H9 (cell line): ENCODE measurements around the gene CA11. TPM values are rescaled to one million over a fixed set of nuclear protein-coding genes. Genes with fewer than 3 reads are reported as not detected.
A peak's percentile ranks its signal among the peaks of the same experiment; 100 is the strongest.

Source experiments
- DNase-seq: peaks from one replicate; pipeline ENCODE4 v3.0.0-alpha.2; 2017
- H2AFZ ChIP-seq: one replicate; pipeline ENCODE4 v1.6.1; 2013; ENCODE audit warnings: mild to moderate bottlenecking, low read length, control low read depth, moderate library complexity
- H2AK5ac ChIP-seq: 2 replicates; pipeline ENCODE4 v1.6.1; 2013; ENCODE audit warnings: low read length, control low read depth, mixed read lengths; ENCODE audit not compliant: insufficient read length
- H2BK120ac ChIP-seq: one replicate; pipeline ENCODE4 v1.6.1; 2013; ENCODE audit warnings: low read depth, mild to moderate bottlenecking, low read length, control low read depth, inconsistent platforms; ENCODE audit not compliant: poor library complexity, severe bottlenecking
- H2BK12ac ChIP-seq: 2 replicates; pipeline ENCODE4 v1.6.1; 2013; ENCODE audit warnings: low read length, control low read depth, mixed read lengths, low read depth; ENCODE audit not compliant: insufficient read length
- H2BK15ac ChIP-seq: 2 replicates; pipeline ENCODE4 v1.6.1; 2013; ENCODE audit warnings: low read depth, low read length, control low read depth
- H2BK20ac ChIP-seq: one replicate; pipeline ENCODE4 v1.6.1; 2013; ENCODE audit warnings: low read depth, mild to moderate bottlenecking, low read length, control low read depth, inconsistent platforms; ENCODE audit not compliant: poor library complexity, severe bottlenecking
- H2BK5ac ChIP-seq: 2 replicates; pipeline ENCODE4 v1.6.1; 2013; ENCODE audit warnings: low read length, control low read depth, mixed read lengths; ENCODE audit not compliant: insufficient read length
- H3K14ac ChIP-seq: 2 replicates; pipeline ENCODE4 v1.6.1; 2013; ENCODE audit warnings: low read length, control low read depth; ENCODE audit not compliant: insufficient read depth
- H3K18ac ChIP-seq: 2 replicates; pipeline ENCODE4 v1.6.1; 2013; ENCODE audit warnings: low read depth, mild to moderate bottlenecking, mixed read lengths, low read length, control low read depth; ENCODE audit not compliant: insufficient read length
- H3K23ac ChIP-seq: 2 replicates; pipeline ENCODE4 v1.6.1; 2013; ENCODE audit warnings: low read length, control low read depth, mixed read lengths, low read depth; ENCODE audit not compliant: insufficient read length
- H3K23me2 ChIP-seq: 2 replicates; pipeline ENCODE4 v1.6.1; 2013; ENCODE audit warnings: low read depth, mild to moderate bottlenecking, mixed read lengths, low read length, control low read depth; ENCODE audit not compliant: insufficient read length, poor library complexity, severe bottlenecking
- H3K27ac ChIP-seq: 2 replicates; pipeline ENCODE4 v1.5.1; 2013; ENCODE audit warnings: low read length, control low read depth, mixed read lengths, low read depth; ENCODE audit not compliant: insufficient read length
- H3K27me3 ChIP-seq: 2 replicates; pipeline ENCODE4 v1.6.1; 2013; ENCODE audit warnings: low read length, control low read depth, inconsistent platforms; ENCODE audit not compliant: insufficient read depth
- H3K4ac ChIP-seq: 2 replicates; pipeline ENCODE4 v1.6.1; 2013; ENCODE audit warnings: low read depth, mild to moderate bottlenecking, control low read depth, inconsistent platforms, low read length, moderate library complexity
- H3K4me1 ChIP-seq: 2 replicates; pipeline ENCODE4 v1.6.1; 2013; ENCODE audit warnings: low read length, control low read depth, inconsistent platforms; ENCODE audit not compliant: insufficient read depth
- H3K4me2 ChIP-seq: 2 replicates; pipeline ENCODE4 v1.6.1; 2013; ENCODE audit warnings: low read length, control low read depth, mixed read lengths; ENCODE audit not compliant: insufficient read length, insufficient read depth
- H3K56ac ChIP-seq: 2 replicates; pipeline ENCODE4 v1.6.1; 2013; ENCODE audit warnings: low read depth, mild to moderate bottlenecking, mixed read lengths, low read length, control low read depth; ENCODE audit not compliant: insufficient read length
- H3K79me1 ChIP-seq: 2 replicates; pipeline ENCODE4 v1.6.1; 2013; ENCODE audit warnings: low read depth, mild to moderate bottlenecking, moderate library complexity, low read length, control low read depth, inconsistent platforms; ENCODE audit not compliant: insufficient read depth, poor library complexity, severe bottlenecking
- H3K79me2 ChIP-seq: 2 replicates; pipeline ENCODE4 v1.6.1; 2013; ENCODE audit warnings: low read length, control low read depth, inconsistent platforms; ENCODE audit not compliant: insufficient read depth
- H3K9ac ChIP-seq: 2 replicates; pipeline ENCODE4 v1.6.1; 2013; ENCODE audit warnings: low read length, control low read depth, mixed read lengths; ENCODE audit not compliant: insufficient read length; ENCODE audit errors: extremely low read depth
- H3K9me3 ChIP-seq: one replicate; pipeline ENCODE4 v1.6.1; 2013; ENCODE audit warnings: low read depth, low read length, inconsistent platforms; ENCODE audit not compliant: control insufficient read depth
- H3T11ph ChIP-seq: one replicate; pipeline ENCODE4 v1.6.1; 2013; ENCODE audit warnings: mild to moderate bottlenecking, low read length, control low read depth, inconsistent platforms
- H4K20me1 ChIP-seq: one replicate; pipeline ENCODE4 v1.6.1; 2013; ENCODE audit not compliant: control insufficient read depth, insufficient read length, insufficient read depth
- H4K5ac ChIP-seq: 2 replicates; pipeline ENCODE4 v1.6.1; 2013; ENCODE audit warnings: low read depth, mild to moderate bottlenecking, mixed read lengths, low read length, control low read depth; ENCODE audit not compliant: insufficient read length
- H4K8ac ChIP-seq: replicated peaks from 2 replicates; pipeline ENCODE4 v1.6.1; 2013; ENCODE audit warnings: low read length, control low read depth, mixed read lengths, low read depth; ENCODE audit not compliant: insufficient read length
- H4K91ac ChIP-seq: 2 replicates; pipeline ENCODE4 v1.6.1; 2013; ENCODE audit warnings: low read depth, mild to moderate bottlenecking, moderate library complexity, mixed read lengths, low read length, control low read depth; ENCODE audit not compliant: insufficient read length
- H3K27ac Mint-ChIP-seq, 3 experiments: 2 replicates in 2 of 3; 3 replicates in 1 of 3; pipeline ENCODE4 v1.8.0; 2020 to 2021; ENCODE audit warnings: mixed read lengths in 3 of 3, mild to moderate bottlenecking in 1 of 3, moderate library complexity in 1 of 3
- H3K27me3 Mint-ChIP-seq: 2 replicates; pipeline ENCODE4 v1.8.0; 2021; ENCODE audit warnings: low read depth, mild to moderate bottlenecking, moderate library complexity, mixed read lengths
- H3K36me3 Mint-ChIP-seq, 3 experiments: 2 replicates in 2 of 3; 3 replicates in 1 of 3; pipeline ENCODE4 v1.8.0; 2020 to 2021; ENCODE audit warnings: low read depth in 3 of 3, mixed read lengths in 3 of 3; ENCODE audit not compliant: insufficient read depth in 1 of 3
- H3K4me1 Mint-ChIP-seq, 2 experiments: 2 replicates each; pipeline ENCODE4 v1.8.0; 2020; ENCODE audit warnings: mixed read lengths in 2 of 2
- H3K4me3 Mint-ChIP-seq, 2 experiments: 2 replicates in 1 of 2; 3 replicates in 1 of 2; pipeline ENCODE4 v1.8.0; 2020 to 2021; ENCODE audit warnings: mild to moderate bottlenecking in 2 of 2, mixed read lengths in 2 of 2, moderate library complexity in 1 of 2
- H3K9me3 Mint-ChIP-seq, 2 experiments: 2 replicates in 1 of 2; 3 replicates in 1 of 2; pipeline ENCODE4 v1.8.0; 2020; ENCODE audit warnings: mild to moderate bottlenecking in 2 of 2, mixed read lengths in 2 of 2, moderate library complexity in 1 of 2
- WGBS: extraction: QIAGEN DNeasy Blood & Tissue Kit; methylation state at CpG from one replicate; pipeline ENCODE4 v1.1.7; 2013; ENCODE audit warnings: missing lambda C conversion rate, low lambda C conversion rate, mixed read lengths; ENCODE audit not compliant: insufficient read length; ENCODE audit errors: extremely low coverage; 5-methylcytosine and 5-hydroxymethylcytosine counted together
- total RNA-seq: library from RNA; stranded (reverse); gene quantifications from 2 replicates; pipeline ENCODE4 v1.2.1, GENCODE V29; 2021
- TF ChIP-seq, protein P1 (sequence below): fragments of 200-600 bp; sonication (generic); conservative IDR thresholded peaks from 3 replicates; pipeline ENCODE4 v1.8.0; 2021; ENCODE audit warnings: antibody characterized with exemption, mild to moderate bottlenecking

The CA11 gene
- total RNA-seq, 1 experiment from 2014 or later: 107 TPM

DNA sequence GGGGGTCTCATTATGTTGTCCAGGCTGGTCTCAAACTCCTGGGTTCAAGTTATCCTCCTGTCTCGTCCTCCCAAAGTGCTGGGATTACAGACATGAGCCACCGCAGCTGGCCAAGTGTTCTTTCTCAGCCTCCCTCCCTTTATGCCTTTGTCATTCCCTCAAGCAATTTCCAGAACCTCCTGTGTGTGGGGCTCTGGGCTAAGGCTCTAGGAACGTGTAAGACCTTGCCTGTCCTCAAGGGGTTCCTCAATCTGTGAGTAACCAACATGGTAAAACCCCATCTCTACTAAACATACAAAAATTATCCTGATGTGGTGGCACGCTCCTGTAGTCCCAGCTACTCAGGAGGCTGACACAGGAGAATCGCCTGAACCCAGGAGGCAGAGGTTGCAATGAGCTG lies 55.0 kb downstream of the CA11 start:
- H4K20me1 ChIP-seq: no peaks in the 10 kb centered on the region
- H3K23me2 ChIP-seq: peaks cover 9% of the 10 kb centered on the region
- no peaks in the 10 kb centered on the region for H3K36me3 Mint-ChIP-seq
- H3K18ac ChIP-seq: no peak overlapping the region
- peaks cover 41% of the 10 kb centered on the region for H3K27me3 Mint-ChIP-seq
- H3K9me3 ChIP-seq: no peaks in the 10 kb centered on the region
- H3K56ac ChIP-seq: no peak overlapping the region
- no peaks in the 10 kb centered on the region for H3K27me3 ChIP-seq
- no peak overlapping the region for H2BK20ac ChIP-seq
- no peak overlapping the region for H2AFZ ChIP-seq
- no peaks in the 10 kb centered on the region for H3K4me1 ChIP-seq
- TF ChIP-seq, protein P1, sequence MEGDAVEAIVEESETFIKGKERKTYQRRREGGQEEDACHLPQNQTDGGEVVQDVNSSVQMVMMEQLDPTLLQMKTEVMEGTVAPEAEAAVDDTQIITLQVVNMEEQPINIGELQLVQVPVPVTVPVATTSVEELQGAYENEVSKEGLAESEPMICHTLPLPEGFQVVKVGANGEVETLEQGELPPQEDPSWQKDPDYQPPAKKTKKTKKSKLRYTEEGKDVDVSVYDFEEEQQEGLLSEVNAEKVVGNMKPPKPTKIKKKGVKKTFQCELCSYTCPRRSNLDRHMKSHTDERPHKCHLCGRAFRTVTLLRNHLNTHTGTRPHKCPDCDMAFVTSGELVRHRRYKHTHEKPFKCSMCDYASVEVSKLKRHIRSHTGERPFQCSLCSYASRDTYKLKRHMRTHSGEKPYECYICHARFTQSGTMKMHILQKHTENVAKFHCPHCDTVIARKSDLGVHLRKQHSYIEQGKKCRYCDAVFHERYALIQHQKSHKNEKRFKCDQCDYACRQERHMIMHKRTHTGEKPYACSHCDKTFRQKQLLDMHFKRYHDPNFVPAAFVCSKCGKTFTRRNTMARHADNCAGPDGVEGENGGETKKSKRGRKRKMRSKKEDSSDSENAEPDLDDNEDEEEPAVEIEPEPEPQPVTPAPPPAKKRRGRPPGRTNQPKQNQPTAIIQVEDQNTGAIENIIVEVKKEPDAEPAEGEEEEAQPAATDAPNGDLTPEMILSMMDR: peak; percentile 40
- no peak overlapping the region for H3K23ac ChIP-seq
- H3K4me3 Mint-ChIP-seq: 0 out of 5 replicates have a peak overlapping the region, but pooled peaks of 1 of the 2 experiments have one; percentile 26
- no peak overlapping the region for H2BK12ac ChIP-seq
- no peak overlapping the region; the same call in 1 of the 2 replicates for H3K14ac ChIP-seq
- no peak overlapping the region for H2BK5ac ChIP-seq
- H2BK15ac ChIP-seq: no peak overlapping the region
- H4K91ac ChIP-seq: no peak overlapping the region
- H3K4me1 Mint-ChIP-seq: peaks cover 7 to 8% of the 10 kb centered on the region in 2 experiments; a peak in 3 of 4 replicates
- H3K9me3 Mint-ChIP-seq: no peaks in the 10 kb centered on the region; a peak in 1 of 5 replicates
- no CpG with 5 or more reads among the region's 5 CpGs for WGBS
- no peak overlapping the region for H4K8ac ChIP-seq
- H3K27ac Mint-ChIP-seq: no peak overlapping the region
- no peak overlapping the region for H3K9ac ChIP-seq
- no peaks in the 10 kb centered on the region for H3K79me1 ChIP-seq
- H2BK120ac ChIP-seq: no peak overlapping the region
- DNase-seq: no peak
- no peak overlapping the region for H3T11ph ChIP-seq
- H3K79me2 ChIP-seq: no peaks in the 10 kb centered on the region
- no peak overlapping the region for H2AK5ac ChIP-seq
- H4K5ac ChIP-seq: no peak overlapping the region
- no peak overlapping the region for H3K4ac ChIP-seq
- no peak overlapping the region for H3K4me2 ChIP-seq
- H3K27ac ChIP-seq: no peak overlapping the region
